ENCODE measurements around the gene GNA14.
A peak's percentile ranks its signal among the peaks of the same experiment; 100 is the strongest.
"Not testable (repeated sequence)": the region's sequence is repeated elsewhere in the genome, so short reads cannot be mapped to it uniquely, and the experiment has no call there.

Gene GNA14

GRCh38 chr9:77587042-77587441 is 61.1 kb downstream of the GNA14 start:
- DNase-seq = no peak

DNA sequence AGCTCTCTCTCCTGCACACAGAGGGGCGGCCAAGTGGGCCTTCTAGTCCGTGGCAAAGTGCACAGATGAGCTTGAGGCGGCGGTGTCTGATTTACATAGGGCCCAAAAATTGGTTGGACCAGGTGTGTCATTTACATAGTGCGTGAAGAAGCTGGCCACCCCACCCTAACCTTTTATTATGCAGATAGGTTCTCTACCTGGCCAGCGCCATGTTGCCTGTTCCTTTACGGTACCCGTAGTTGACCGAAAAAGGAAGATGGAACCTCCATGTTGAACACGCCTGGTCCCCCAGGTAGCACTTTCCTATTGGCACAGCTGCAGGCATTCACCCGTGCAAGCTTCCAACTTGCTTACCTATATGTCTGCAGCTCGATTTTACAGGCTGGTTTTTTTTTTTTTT is 61.5 kb downstream of the GNA14 start:
- DNase-seq = no peak

DNA sequence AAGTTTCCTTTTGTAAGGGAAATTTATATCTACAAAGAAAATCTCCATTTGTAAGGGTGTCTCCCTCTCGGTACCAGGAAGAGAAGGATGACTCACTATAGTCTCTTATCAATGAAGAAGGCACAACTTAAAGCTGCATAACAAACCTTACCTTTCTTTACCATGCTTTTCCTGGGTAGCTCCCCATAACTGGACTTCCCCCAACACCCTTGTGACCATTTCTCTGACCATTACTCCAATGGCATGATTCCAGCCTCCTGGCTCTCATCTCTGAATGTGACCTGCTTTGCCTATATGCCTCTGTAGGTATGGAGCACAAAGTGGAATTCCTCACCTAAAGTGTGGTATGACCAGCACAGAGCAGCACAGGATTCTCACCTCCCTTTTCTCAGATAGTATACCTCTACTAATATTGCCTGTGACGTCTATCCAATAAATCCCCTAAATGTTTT is 62.8 kb downstream of the GNA14 start:
- DNase-seq = no peak

DNA sequence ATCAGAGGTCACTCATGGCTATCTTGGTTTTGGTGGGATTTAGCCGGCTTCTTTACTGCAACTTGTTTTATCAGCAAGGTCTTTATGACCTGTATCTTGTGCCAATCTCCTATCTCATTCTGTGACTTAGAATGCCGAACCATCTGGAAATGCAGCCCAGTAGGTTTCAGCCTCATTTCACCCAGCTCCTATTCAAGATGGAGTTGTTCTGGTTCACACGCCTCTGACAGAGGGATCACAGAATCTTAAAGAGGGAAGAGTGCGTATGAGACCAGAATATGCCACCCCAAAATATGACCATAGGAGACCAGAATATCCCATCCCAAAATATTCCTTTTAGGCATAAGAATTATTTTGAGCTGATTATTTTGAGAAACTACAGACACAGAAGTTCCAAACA is 63.2 kb downstream of the GNA14 start:
- not testable (repeated sequence) for DNase-seq

- no peak for DNase-seq
These were observed 65.1 kb downstream of the GNA14 start for GRCh38 chr9:77582961-77583576.

DNA sequence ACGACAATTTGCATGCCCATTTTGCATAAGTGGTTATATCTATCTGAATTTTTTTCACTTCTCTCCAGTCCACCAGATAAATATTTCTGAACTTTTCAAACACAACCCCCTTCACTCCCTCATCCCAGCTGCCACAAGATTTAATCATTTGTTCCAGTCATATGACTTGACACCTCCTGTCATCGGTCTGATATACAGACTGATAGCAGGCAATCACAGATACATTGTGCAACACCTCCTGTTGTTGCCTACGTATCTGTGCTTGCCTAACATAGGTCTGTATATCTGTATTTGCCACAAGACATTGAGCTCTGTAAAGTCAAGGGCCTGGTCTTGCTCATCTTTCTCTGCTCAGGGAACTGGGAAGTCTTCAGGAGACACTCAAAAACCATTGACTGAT is 65.6 kb downstream of the GNA14 start:
- DNase-seq = no peak

DNA sequence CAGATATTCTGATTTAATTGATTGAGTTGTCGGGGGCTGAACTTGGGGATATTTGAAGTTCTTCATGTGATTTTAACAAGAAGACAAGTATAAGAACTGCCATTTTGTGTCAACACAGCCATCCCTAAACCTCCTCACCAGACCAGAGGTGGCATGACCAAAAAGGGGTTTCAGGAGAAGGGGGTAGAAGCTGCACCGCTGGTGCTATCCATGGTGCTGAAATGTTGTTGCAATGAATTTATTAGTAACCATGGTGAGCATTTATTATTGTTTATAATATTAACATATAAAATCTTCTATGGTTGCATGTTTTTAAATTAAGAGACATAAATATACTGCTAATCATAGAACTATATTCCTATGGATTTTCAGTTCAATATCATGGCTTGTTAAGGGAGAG is 72.3 kb downstream of the GNA14 start:
- no peak for DNase-seq

- no peak for DNase-seq
These were observed 78.8 kb downstream of the GNA14 start for GRCh38 chr9:77569335-77569734.

GRCh38 chr9:77563174-77563573 is 84.9 kb downstream of the GNA14 start:
- DNase-seq = no peak

- DNase-seq = no peak
These were observed 85.9 kb downstream of the GNA14 start for GRCh38 chr9:77562019-77562748.

- DNase-seq = no peak
These were observed 86.6 kb downstream of the GNA14 start for GRCh38 chr9:77561331-77562018.

DNA sequence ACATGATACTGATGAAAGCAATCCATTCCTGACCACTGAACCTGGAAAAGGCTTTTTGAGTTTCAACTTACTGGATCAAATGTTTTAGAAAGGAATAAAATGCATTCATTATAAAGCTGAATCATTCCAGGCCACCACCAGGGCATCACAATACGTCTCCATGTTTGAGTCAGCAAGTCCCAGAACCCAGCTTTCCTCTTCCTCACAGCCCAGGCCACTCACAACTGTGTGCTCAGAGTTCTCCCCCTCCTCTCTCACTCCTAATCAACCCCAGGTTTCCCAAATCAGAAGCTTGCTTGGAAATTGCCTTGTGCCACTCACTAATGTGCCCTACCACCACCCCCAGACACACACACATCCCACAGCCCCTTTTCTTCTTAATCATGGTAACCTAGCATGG is 91.7 kb downstream of the GNA14 start:
- DNase-seq = no peak

GRCh38 chr9:77554586-77555105 is 93.5 kb downstream of the GNA14 start:
- no peak for DNase-seq

- DNase-seq = no peak
These were observed 100.9 kb downstream of the GNA14 start for GRCh38 chr9:77547106-77547730.

GRCh38 chr9:77546376-77546950 is 101.7 kb downstream of the GNA14 start:
- no peak for DNase-seq

- DNase-seq = no peak
These were observed 103.6 kb downstream of the GNA14 start for GRCh38 chr9:77544546-77544945.

GRCh38 chr9:77543131-77543822 is 104.8 kb downstream of the GNA14 start:
- DNase-seq = no peak

DNA sequence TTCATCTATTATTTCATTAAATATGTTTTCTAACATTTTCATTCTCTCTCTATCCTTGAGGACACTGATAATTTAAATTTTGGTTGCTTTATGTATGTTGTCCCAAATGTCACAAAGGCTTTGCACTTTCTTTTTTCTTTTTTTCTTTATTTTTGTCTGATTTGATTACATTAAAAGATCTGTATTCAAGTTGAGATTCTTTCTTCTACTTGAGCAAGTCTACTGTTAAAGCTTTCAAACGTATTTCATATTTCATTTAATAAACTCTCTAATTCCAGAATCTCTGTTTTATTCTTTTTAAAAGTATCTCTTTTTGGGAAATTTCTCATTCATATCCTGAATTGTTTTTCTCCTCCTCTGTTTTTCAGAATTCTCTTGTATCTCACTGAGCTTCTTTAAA is 106.5 kb downstream of the GNA14 start:
- DNase-seq = no peak

DNA sequence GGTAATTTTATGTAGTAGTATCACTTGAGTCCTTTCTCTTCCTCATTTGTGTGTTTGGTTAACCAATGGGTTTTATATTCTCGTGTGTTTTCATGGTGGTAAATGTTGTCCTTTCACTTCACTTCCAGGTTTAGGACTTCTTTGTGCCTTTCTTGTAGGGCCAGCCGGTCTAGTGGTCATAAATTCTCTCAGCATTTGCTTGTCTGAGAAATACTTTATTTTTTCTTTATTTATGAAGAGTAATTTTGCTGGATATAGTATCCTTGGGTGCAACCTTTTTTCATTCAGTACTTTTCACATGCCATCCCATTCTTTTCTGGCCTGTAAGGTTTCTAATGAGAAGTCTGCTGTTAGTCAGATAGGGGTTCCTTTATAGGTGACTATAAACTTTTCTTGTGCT is 107.1 kb downstream of the GNA14 start:
- DNase-seq = no peak

- DNase-seq = peak; percentile 1
These were observed 113.6 kb downstream of the GNA14 start for GRCh38 chr9:77534376-77535057.

DNA sequence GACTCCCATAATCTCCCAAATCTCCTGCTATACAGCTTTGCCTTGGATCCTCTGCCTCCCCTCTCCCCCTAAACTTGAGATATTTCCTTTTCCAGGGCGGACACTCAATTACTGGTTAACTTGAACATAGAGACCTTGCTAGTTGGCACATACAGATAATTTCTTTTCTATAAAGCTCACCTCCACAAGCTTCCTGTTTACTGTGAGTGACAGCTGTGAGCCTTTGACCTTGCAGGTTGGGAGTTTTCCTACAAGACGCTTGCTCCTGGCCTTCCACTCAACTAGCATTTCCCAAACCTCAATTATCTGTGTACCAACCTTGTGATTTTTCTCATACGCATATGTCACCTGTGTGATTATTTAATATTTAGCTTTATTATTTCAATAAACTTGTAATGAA is 114.5 kb downstream of the GNA14 start:
- no peak for DNase-seq

DNA sequence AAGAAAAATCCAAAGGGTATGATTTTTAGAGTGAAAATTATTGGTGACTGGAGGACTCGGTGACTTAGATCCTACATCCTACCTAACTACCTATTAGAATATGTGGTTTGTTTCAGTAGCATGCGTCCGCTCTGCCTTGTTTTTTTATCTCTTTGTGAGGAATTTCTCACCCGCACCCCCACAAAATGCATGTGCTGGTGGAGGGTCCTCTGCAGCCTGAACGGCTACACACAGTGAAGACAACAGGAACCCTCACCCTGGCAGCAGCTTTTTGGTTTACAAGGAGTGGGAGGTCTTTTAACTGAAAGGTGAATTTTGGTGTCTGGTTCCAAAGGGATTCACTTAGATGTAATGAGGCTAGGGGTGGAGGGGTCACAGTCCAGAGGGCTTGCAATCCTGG is 115.5 kb downstream of the GNA14 start:
- no peak for DNase-seq

Data from NCI-H2107 (cell line).